Coronary artery (tissue), 2 donors: ENCODE data around the gene METRNL.

ENCODE experiments used
- DNase-seq: peaks from one replicate; pipeline ENCODE4 v3.0.0-alpha.2; 2017; ENCODE audit warnings: low spot score
- H3K27ac ChIP-seq, 2 donors: fragments of 200-600 bp; sonication (generic); one replicate each; pipeline ENCODE4 v1.5.1; 2016 to 2019
- H3K4me3 ChIP-seq: fragments of 200-600 bp; sonication (generic); 2 replicates; pipeline ENCODE4 v1.5.1; 2016; ENCODE audit warnings: mild to moderate bottlenecking, moderate library complexity
- CTCF ChIP-seq: fragments of 200-600 bp; sonication (generic); IDR thresholded peaks from one replicate; pipeline ENCODE4 v1.5.1; 2019; ENCODE audit warnings: antibody characterized with exemption

METRNL gene

GRCh38 chr17:83109386-83109785, 30.0 kb downstream of the METRNL start:
- H3K4me3 ChIP-seq: peak overlapping the region; percentile 80
- H3K27ac ChIP-seq: peak overlapping the region; percentile 86 to 99
- DNase-seq: no peak
- TF ChIP-seq CTCF: no peak

GRCh38 chr17:83109793-83110645, 30.6 kb downstream of the METRNL start:
- DNase-seq: peak; percentile 98
- Histone ChIP-seq H3K27ac (peak overlapping the region; percentile 86 to 99), H3K4me3 (peak overlapping the region; percentile 80)
- no peak for TF ChIP-seq CTCF

GRCh38 chr17:83110735-83111134, 31.3 kb downstream of the METRNL start:
- TF ChIP-seq CTCF: no peak
- Histone ChIP-seq H3K4me3 (peak overlapping the region; percentile 80), H3K27ac (peak overlapping the region; percentile 86 to 99)
- DNase-seq: no peak

GRCh38 chr17:83111516-83112282, 32.3 kb downstream of the METRNL start:
- TF ChIP-seq CTCF: no peak
- H3K27ac ChIP-seq: no peak overlapping the region
- no peak overlapping the region for H3K4me3 ChIP-seq
- DNase-seq: no peak

- no peak for TF ChIP-seq CTCF
- no peak for DNase-seq
- H3K27ac ChIP-seq: no peak overlapping the region
- H3K4me3 ChIP-seq: no peak overlapping the region
These were observed 34.0 kb downstream of the METRNL start for GRCh38 chr17:83113381-83113780.

- Histone ChIP-seq H3K4me3 (no peak overlapping the region), H3K27ac (no peak overlapping the region)
- TF ChIP-seq CTCF: no peak
- no peak for DNase-seq
These were observed 34.4 kb downstream of the METRNL start for GRCh38 chr17:83113792-83114191.
